ENCODE measurements around the gene ERCC8.

Gene ERCC8

DNA sequence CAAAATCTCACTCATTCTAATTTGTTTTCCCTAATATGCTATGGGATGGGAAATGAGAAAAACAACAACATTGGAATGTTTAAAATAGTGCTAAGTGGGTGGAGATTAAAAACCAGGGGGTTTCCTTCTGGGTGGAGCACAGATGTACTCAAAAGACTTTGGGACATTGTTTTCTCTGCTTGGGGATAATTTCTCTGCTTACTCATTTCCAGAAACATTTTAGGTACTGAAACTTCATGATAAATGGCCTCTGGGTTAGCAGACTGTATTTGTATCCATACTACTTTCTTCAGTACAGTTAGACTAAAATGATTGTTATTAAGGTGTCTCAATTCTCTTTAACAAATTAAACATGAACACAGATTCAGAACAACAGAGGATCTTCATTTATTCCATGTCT, 118.2 kb downstream of the ERCC8 start:
- TF ChIP-seq, protein P1, sequence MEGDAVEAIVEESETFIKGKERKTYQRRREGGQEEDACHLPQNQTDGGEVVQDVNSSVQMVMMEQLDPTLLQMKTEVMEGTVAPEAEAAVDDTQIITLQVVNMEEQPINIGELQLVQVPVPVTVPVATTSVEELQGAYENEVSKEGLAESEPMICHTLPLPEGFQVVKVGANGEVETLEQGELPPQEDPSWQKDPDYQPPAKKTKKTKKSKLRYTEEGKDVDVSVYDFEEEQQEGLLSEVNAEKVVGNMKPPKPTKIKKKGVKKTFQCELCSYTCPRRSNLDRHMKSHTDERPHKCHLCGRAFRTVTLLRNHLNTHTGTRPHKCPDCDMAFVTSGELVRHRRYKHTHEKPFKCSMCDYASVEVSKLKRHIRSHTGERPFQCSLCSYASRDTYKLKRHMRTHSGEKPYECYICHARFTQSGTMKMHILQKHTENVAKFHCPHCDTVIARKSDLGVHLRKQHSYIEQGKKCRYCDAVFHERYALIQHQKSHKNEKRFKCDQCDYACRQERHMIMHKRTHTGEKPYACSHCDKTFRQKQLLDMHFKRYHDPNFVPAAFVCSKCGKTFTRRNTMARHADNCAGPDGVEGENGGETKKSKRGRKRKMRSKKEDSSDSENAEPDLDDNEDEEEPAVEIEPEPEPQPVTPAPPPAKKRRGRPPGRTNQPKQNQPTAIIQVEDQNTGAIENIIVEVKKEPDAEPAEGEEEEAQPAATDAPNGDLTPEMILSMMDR (IDR thresholded peaks at IDR 0.05; ENCODE audit: low read depth, low read length, missing control alignments), result no peak
- H3K36me3 ChIP-seq (replicated peaks), result no peaks in the 10 kb centered on the region
- no peak overlapping the region for H3K4me3 ChIP-seq (ENCODE audit: low read depth, low read length)
- H3K27ac ChIP-seq, result no peak overlapping the region
- no peaks in the 10 kb centered on the region for H3K27me3 ChIP-seq (replicated peaks)
- in situ Hi-C loops (cut with HindIII; ENCODE audit: low pct_ligation_motif_present, low sequenced_read_pairs), result no loop called here
- DNase-seq, result no peak

All from brain microvascular endothelial cell (primary cell).